OCI-LY1 (cell line): ENCODE results near the gene AVPR2.

Source experiments
- H2AFZ ChIP-seq: fragments of 200-600 bp; sonication (generic), shearing (Covaris generic); 2 replicates; pipeline ENCODE4 v1.6.0; 2014; ENCODE audit warnings: antibody characterized with exemption, mild to moderate bottlenecking, low read length
- H3F3A ChIP-seq: fragments of 200-600 bp; sonication (generic), shearing (Covaris generic); 2 replicates; pipeline ENCODE4 v1.6.0; 2014; ENCODE audit warnings: mild to moderate bottlenecking, antibody characterized with exemption, low read length, moderate library complexity; ENCODE audit not compliant: insufficient read depth
- H3K27ac ChIP-seq: fragments of 200-600 bp; sonication (generic); 2 replicates; pipeline ENCODE4 v1.5.1; 2014; ENCODE audit warnings: low read length, mixed run types, mild to moderate bottlenecking, low read depth; ENCODE audit not compliant: poor library complexity, severe bottlenecking
- H3K27me3 ChIP-seq: fragments of 200-600 bp; sonication (generic); 2 replicates; pipeline ENCODE4 v1.6.0; 2014; ENCODE audit warnings: antibody characterized with exemption, mild to moderate bottlenecking, low read length, moderate library complexity; ENCODE audit not compliant: insufficient read depth
- H3K36me3 ChIP-seq: fragments of 200-600 bp; sonication (generic); 2 replicates; pipeline ENCODE4 v1.6.1; 2014; ENCODE audit warnings: mild to moderate bottlenecking, antibody characterized with exemption, low read length, moderate library complexity, mixed read lengths; ENCODE audit not compliant: insufficient read depth
- H3K4me1 ChIP-seq: fragments of 200-600 bp; sonication (generic); 2 replicates; pipeline ENCODE4 v1.5.1; 2014; ENCODE audit warnings: mild to moderate bottlenecking, low read length, moderate library complexity; ENCODE audit not compliant: insufficient read depth, severe bottlenecking
- H3K4me2 ChIP-seq: fragments of 200-600 bp; sonication (generic), shearing (Covaris generic); 2 replicates; pipeline ENCODE4 v1.6.1; 2014; ENCODE audit warnings: low read length
- H3K4me3 ChIP-seq: fragments of 200-600 bp; sonication (generic); 2 replicates; pipeline ENCODE4 v1.5.1; 2014; ENCODE audit warnings: low read length, low read depth, mild to moderate bottlenecking, mixed read lengths; ENCODE audit not compliant: poor library complexity, severe bottlenecking
- H3K79me2 ChIP-seq: fragments of 200-600 bp; shearing (Covaris generic); 2 replicates; pipeline ENCODE4 v1.6.1; 2016; ENCODE audit warnings: mixed run types, low read length, mixed read lengths; ENCODE audit not compliant: insufficient read depth
- H3K9ac ChIP-seq: fragments of 200-600 bp; sonication (generic), shearing (Covaris generic); 2 replicates; pipeline ENCODE4 v1.6.1; 2014; ENCODE audit warnings: mild to moderate bottlenecking, low read length, mixed read lengths
- H3K9me2 ChIP-seq: fragments of 200-600 bp; sonication (generic), shearing (Covaris generic); 2 replicates; pipeline ENCODE4 v1.6.1; 2014; ENCODE audit warnings: low read depth, mild to moderate bottlenecking, low read length, mixed read lengths
- H3K9me3 ChIP-seq: fragments of 200-600 bp; shearing (Covaris generic); 2 replicates; pipeline ENCODE4 v1.6.1; 2014; ENCODE audit warnings: low read length, mixed read lengths
- H4K20me1 ChIP-seq: fragments of 200-600 bp; sonication (generic), shearing (Covaris generic); 2 replicates; pipeline ENCODE4 v1.6.0; 2016; ENCODE audit warnings: mild to moderate bottlenecking, low read length; ENCODE audit not compliant: insufficient read depth
- CTCF ChIP-seq: fragments of 200-600 bp; sonication (generic), shearing (Covaris generic); IDR thresholded peaks from 2 replicates; pipeline ENCODE4 v1.5.1; 2017; ENCODE audit warnings: mild to moderate bottlenecking, antibody characterized with exemption, low read length, moderate library complexity, mixed read lengths
- EZH2 ChIP-seq: fragments of 200-600 bp; sonication (generic), shearing (Covaris generic); IDR thresholded peaks from 2 replicates; pipeline ENCODE4 v1.8.0; 2017; ENCODE audit warnings: borderline replicate concordance, mixed run types, mild to moderate bottlenecking, antibody characterized with exemption, low read length, moderate library complexity, mixed read lengths

AVPR2 gene

GRCh38 chrX:153903991-153904957 is at the start of gene AVPR2:
Gene AVPR2 (plus strand): TSS chrX:153904673. CDS start chrX:153905146, 473 bp downstream.
- Histone ChIP-seq H3K36me3 (peaks cover 5% of the 10 kb centered on the region; the same call in 1 of the 2 replicates), H3K4me1 (peaks cover 48% of the 10 kb centered on the region), H3F3A (no peaks in the 10 kb centered on the region), H3K9ac (no peak within 1 kb of the TSS), H3K9me3 (no peaks in the 10 kb centered on the region), H3K4me3 (no peak within 1 kb of the TSS), H3K4me2 (peak within 1 kb of the TSS; percentile 26; the same call in 1 of the 2 replicates), H4K20me1 (no peaks in the 10 kb centered on the region), H3K27ac (peak within 1 kb of the TSS; percentile 72), H3K9me2 (no peaks in the 10 kb centered on the region), H3K79me2 (no peaks in the 10 kb centered on the region), H2AFZ (no peak within 1 kb of the TSS), H3K27me3 (no peaks in the 10 kb centered on the region)
- TF ChIP-seq CTCF (no peak), EZH2 (no peak)

- Histone ChIP-seq H3K4me3 (no peak overlapping the region), H3K4me1 (no peaks in the 10 kb centered on the region), H3K36me3 (no peaks in the 10 kb centered on the region), H3K9me3 (no peaks in the 10 kb centered on the region), H3K79me2 (no peaks in the 10 kb centered on the region), H3K9me2 (no peaks in the 10 kb centered on the region), H3K27me3 (no peaks in the 10 kb centered on the region), H4K20me1 (no peaks in the 10 kb centered on the region), H3K4me2 (no peak overlapping the region), H3F3A (no peaks in the 10 kb centered on the region), H2AFZ (no peak overlapping the region), H3K9ac (no peak overlapping the region), H3K27ac (no peak overlapping the region)
- no peak for TF ChIP-seq EZH2
- TF ChIP-seq CTCF: no peak
These were observed 49.8 kb upstream of the AVPR2 start for GRCh38 chrX:153854702-153855101.

- Histone ChIP-seq H3K79me2 (no peaks in the 10 kb centered on the region), H3K36me3 (no peaks in the 10 kb centered on the region), H3K9me3 (no peaks in the 10 kb centered on the region), H3K27me3 (no peaks in the 10 kb centered on the region), H4K20me1 (no peaks in the 10 kb centered on the region), H3K27ac (no peak overlapping the region), H3K4me1 (no peaks in the 10 kb centered on the region), H3F3A (no peaks in the 10 kb centered on the region), H2AFZ (no peak overlapping the region), H3K4me3 (no peak overlapping the region), H3K9me2 (no peaks in the 10 kb centered on the region), H3K4me2 (no peak overlapping the region), H3K9ac (no peak overlapping the region)
- no peak for TF ChIP-seq EZH2
- TF ChIP-seq CTCF: no peak
These were observed 47.0 kb upstream of the AVPR2 start for GRCh38 chrX:153857348-153857903.
